HAP-1 (cell line): ENCODE results near the gene P2RY2.

Experiments
- DNase-seq, 2 experiments: peaks; one replicate each; pipeline ENCODE4 v3.0.0-alpha.2; 2016 to 2020; ENCODE audit warnings: low spot score in 2 of 2
- H3K27me3 ChIP-seq: fragments of 250-450 bp; sonication (Bioruptor Pico); 2 replicates; pipeline ENCODE4 v1.5.1; 2020; ENCODE audit warnings: low read depth, mild to moderate bottlenecking, moderate library complexity
- H3K36me3 ChIP-seq: fragments of 250-450 bp; sonication (Bioruptor Pico); replicated peaks from 2 replicates; pipeline ENCODE4 v1.5.1; 2020; ENCODE audit warnings: mild to moderate bottlenecking
- H3K4me1 ChIP-seq: fragments of 250-450 bp; sonication (Bioruptor Pico); 2 replicates; pipeline ENCODE4 v1.5.1; 2020; ENCODE audit warnings: mild to moderate bottlenecking
- H3K4me3 ChIP-seq: fragments of 250-450 bp; sonication (Bioruptor Pico); 2 replicates; pipeline ENCODE4 v1.5.1; 2020; ENCODE audit warnings: mild to moderate bottlenecking, moderate library complexity
- H3K9me3 ChIP-seq: fragments of 250-450 bp; sonication (Bioruptor Pico); 2 replicates; pipeline ENCODE4 v1.5.1; 2020; ENCODE audit warnings: mild to moderate bottlenecking, moderate library complexity
- in situ Hi-C: fragments of 300-500 bp; cut with MboI; formaldehyde crosslinking; loops from 3 replicates; pipeline ENCODE4 v1.14.3; 2020; ENCODE audit warnings: low sequenced_read_pairs, inconsistent platforms, mixed read lengths

P2RY2 gene

GRCh38 chr11:73178681-73179080 is 39.4 kb upstream of the P2RY2 start:
- Histone ChIP-seq H3K36me3 (no peaks in the 10 kb centered on the region), H3K4me3 (no peak overlapping the region), H3K9me3 (no peaks in the 10 kb centered on the region), H3K27me3 (no peaks in the 10 kb centered on the region), H3K4me1 (no peaks in the 10 kb centered on the region)
- no peak for DNase-seq
- in situ Hi-C loops: loop anchor here (5.0 kb wide), 2 partner anchors 351 to 456 kb away; no protein-coding TSS in a partner anchor

- no peaks in the 10 kb centered on the region for H3K27me3 ChIP-seq
- no peaks in the 10 kb centered on the region for H3K36me3 ChIP-seq
- no peaks in the 10 kb centered on the region for H3K9me3 ChIP-seq
- in situ Hi-C loops: no loop called here
- DNase-seq: no peak
- no peaks in the 10 kb centered on the region for H3K4me1 ChIP-seq
- no peak overlapping the region for H3K4me3 ChIP-seq
Observed at GRCh38 chr11:73182824-73183321, 35.2 kb upstream of the P2RY2 start.

GRCh38 chr11:73184953-73185671 is 33.0 kb upstream of the P2RY2 start:
- Histone ChIP-seq H3K9me3 (no peaks in the 10 kb centered on the region), H3K36me3 (no peaks in the 10 kb centered on the region), H3K4me3 (no peak overlapping the region), H3K4me1 (no peaks in the 10 kb centered on the region), H3K27me3 (no peaks in the 10 kb centered on the region)
- in situ Hi-C loops: no loop called here
- peak; percentile 37 to 82 for DNase-seq

GRCh38 chr11:73185680-73186293 is 32.3 kb upstream of the P2RY2 start:
- no peak for DNase-seq
- no peaks in the 10 kb centered on the region for H3K27me3 ChIP-seq
- no peaks in the 10 kb centered on the region for H3K9me3 ChIP-seq
- H3K4me1 ChIP-seq: no peaks in the 10 kb centered on the region
- no peaks in the 10 kb centered on the region for H3K36me3 ChIP-seq
- in situ Hi-C loops: no loop called here
- no peak overlapping the region for H3K4me3 ChIP-seq

- no peaks in the 10 kb centered on the region for H3K27me3 ChIP-seq
- in situ Hi-C loops: no loop called here
- no peaks in the 10 kb centered on the region for H3K9me3 ChIP-seq
- no peak overlapping the region for H3K4me3 ChIP-seq
- no peaks in the 10 kb centered on the region for H3K36me3 ChIP-seq
- no peaks in the 10 kb centered on the region for H3K4me1 ChIP-seq
- no peak for DNase-seq
Observed at GRCh38 chr11:73186294-73186850, 31.7 kb upstream of the P2RY2 start.

- in situ Hi-C loops: no loop called here
- Histone ChIP-seq H3K36me3 (no peaks in the 10 kb centered on the region), H3K9me3 (no peaks in the 10 kb centered on the region), H3K4me3 (no peak overlapping the region), H3K27me3 (no peaks in the 10 kb centered on the region), H3K4me1 (no peaks in the 10 kb centered on the region)
- no peak for DNase-seq
Observed at GRCh38 chr11:73186886-73187285, 31.2 kb upstream of the P2RY2 start.

- Histone ChIP-seq H3K4me3 (no peak overlapping the region), H3K27me3 (no peaks in the 10 kb centered on the region), H3K9me3 (no peaks in the 10 kb centered on the region), H3K4me1 (no peaks in the 10 kb centered on the region), H3K36me3 (no peaks in the 10 kb centered on the region)
- in situ Hi-C loops: no loop called here
- no peak for DNase-seq
Observed at GRCh38 chr11:73187854-73188253, 30.2 kb upstream of the P2RY2 start.

- in situ Hi-C loops: no loop called here
- Histone ChIP-seq H3K27me3 (no peaks in the 10 kb centered on the region), H3K36me3 (no peaks in the 10 kb centered on the region)
Observed at GRCh38 chr11:73188301-73188700, 29.8 kb upstream of the P2RY2 start.

GRCh38 chr11:73189315-73189714 is 28.8 kb upstream of the P2RY2 start:
- in situ Hi-C loops: no loop called here
- H3K36me3 ChIP-seq: no peaks in the 10 kb centered on the region
- no peaks in the 10 kb centered on the region for H3K9me3 ChIP-seq
- DNase-seq: no peak
- H3K27me3 ChIP-seq: no peaks in the 10 kb centered on the region
- no peaks in the 10 kb centered on the region for H3K4me1 ChIP-seq
- H3K4me3 ChIP-seq: no peak overlapping the region

More at GRCh38 chr11:73188301-73188700, 29.8 kb upstream of the P2RY2 start:
- Histone ChIP-seq H3K4me1 (no peaks in the 10 kb centered on the region), H3K9me3 (no peaks in the 10 kb centered on the region), H3K4me3 (no peak overlapping the region)
- DNase-seq: no peak

- Histone ChIP-seq H3K36me3 (no peaks in the 10 kb centered on the region), H3K9me3 (no peaks in the 10 kb centered on the region), H3K4me1 (no peaks in the 10 kb centered on the region), H3K4me3 (no peak overlapping the region), H3K27me3 (no peaks in the 10 kb centered on the region)
- no peak for DNase-seq
- in situ Hi-C loops: no loop called here
Observed at GRCh38 chr11:73189723-73190556, 28.1 kb upstream of the P2RY2 start.

GRCh38 chr11:73190557-73190885 is 27.6 kb upstream of the P2RY2 start:
- in situ Hi-C loops: no loop called here
- H3K4me3 ChIP-seq: no peak overlapping the region
- no peaks in the 10 kb centered on the region for H3K9me3 ChIP-seq
- H3K4me1 ChIP-seq: no peaks in the 10 kb centered on the region
- no peak for DNase-seq
- H3K36me3 ChIP-seq: no peaks in the 10 kb centered on the region
- no peaks in the 10 kb centered on the region for H3K27me3 ChIP-seq

- Histone ChIP-seq H3K36me3 (no peaks in the 10 kb centered on the region), H3K9me3 (no peaks in the 10 kb centered on the region), H3K4me1 (no peaks in the 10 kb centered on the region), H3K4me3 (no peak overlapping the region), H3K27me3 (no peaks in the 10 kb centered on the region)
- DNase-seq: no peak
- in situ Hi-C loops: no loop called here
Observed at GRCh38 chr11:73191151-73191550, 26.9 kb upstream of the P2RY2 start.

- Histone ChIP-seq H3K9me3 (no peaks in the 10 kb centered on the region), H3K4me3 (no peak overlapping the region), H3K36me3 (no peaks in the 10 kb centered on the region), H3K4me1 (no peaks in the 10 kb centered on the region), H3K27me3 (no peaks in the 10 kb centered on the region)
- DNase-seq: no peak
- in situ Hi-C loops: no loop called here
Observed at GRCh38 chr11:73192272-73192671, 25.8 kb upstream of the P2RY2 start.
